ENCODE measurements around the gene SLFN12L. TPM values are rescaled to one million over a fixed set of nuclear protein-coding genes. Genes with fewer than 3 reads are reported as not detected.
"Not testable (repeated sequence)": the region's sequence is repeated elsewhere in the genome, so short reads cannot be mapped to it uniquely, and the experiment has no call there.

The SLFN12L gene
- total RNA-seq, 6 experiments from 2014 or later: 0.32 to 2.6 (median 0.69) TPM; not detected in 1

GRCh38 chr17:35515027-35515426 lies 22.5 kb downstream of the SLFN12L start:
- no peak overlapping the region for H3K4me3 ChIP-seq
- no peak overlapping the region for H3K27ac ChIP-seq
- 43% methylated on average over 21 of the region's 21 CpGs for whole genome bisulfite sequencing (ENCODE audit: insufficient coverage, low coverage, low lambda C conversion rate, missing lambda C conversion rate)
- TF ChIP-seq CTCF (IDR thresholded peaks at IDR 0.05): no peak
- TF ChIP-seq POLR2A (IDR thresholded peaks at IDR 0.05): no peak
- no peak for DNase-seq
- intact Hi-C loops (cut with DNase I): no loop called here
- no peaks in the 10 kb centered on the region for H3K4me1 ChIP-seq
- peaks cover 0 to 3% of the 10 kb centered on the region in 2 donors for H3K27me3 ChIP-seq
- H3K9me3 ChIP-seq: no peaks in the 10 kb centered on the region
- ATAC-seq: no peak
- H3K36me3 ChIP-seq: no peaks in the 10 kb centered on the region

GRCh38 chr17:35514564-35514963 lies 22.9 kb downstream of the SLFN12L start:
- no peaks in the 10 kb centered on the region for H3K4me1 ChIP-seq
- WGBS (ENCODE audit: insufficient coverage, low coverage, low lambda C conversion rate, missing lambda C conversion rate): 25% methylated on average over 2 of the region's 2 CpGs
- H3K27me3 ChIP-seq: peaks cover 0 to 3% of the 10 kb centered on the region in 2 donors
- no peaks in the 10 kb centered on the region for H3K36me3 ChIP-seq
- DNase-seq: no peak
- ATAC-seq: no peak
- no peaks in the 10 kb centered on the region for H3K9me3 ChIP-seq
- TF ChIP-seq POLR2A (IDR thresholded peaks at IDR 0.05): no peak
- no peak overlapping the region for H3K4me3 ChIP-seq
- H3K27ac ChIP-seq: no peak overlapping the region
- intact Hi-C loops (cut with DNase I): no loop called here

- 87% methylated on average over 2 of the region's 2 CpGs for WGBS (ENCODE audit: insufficient coverage, low coverage, low lambda C conversion rate, missing lambda C conversion rate)
- Histone ChIP-seq H3K27ac (no peak overlapping the region), H3K27me3 (peaks cover 0 to 3% of the 10 kb centered on the region in 2 donors), H3K36me3 (no peaks in the 10 kb centered on the region), H3K4me3 (no peak overlapping the region), H3K9me3 (no peaks in the 10 kb centered on the region), H3K4me1 (no peaks in the 10 kb centered on the region)
- no peak for ATAC-seq
- no peak for DNase-seq
- intact Hi-C loops (cut with DNase I): no loop called here
- TF ChIP-seq CTCF (IDR thresholded peaks at IDR 0.05): no peak
- TF ChIP-seq POLR2A (IDR thresholded peaks at IDR 0.05): no peak
These were observed 27.4 kb downstream of the SLFN12L start for GRCh38 chr17:35510052-35510451.

DNA sequence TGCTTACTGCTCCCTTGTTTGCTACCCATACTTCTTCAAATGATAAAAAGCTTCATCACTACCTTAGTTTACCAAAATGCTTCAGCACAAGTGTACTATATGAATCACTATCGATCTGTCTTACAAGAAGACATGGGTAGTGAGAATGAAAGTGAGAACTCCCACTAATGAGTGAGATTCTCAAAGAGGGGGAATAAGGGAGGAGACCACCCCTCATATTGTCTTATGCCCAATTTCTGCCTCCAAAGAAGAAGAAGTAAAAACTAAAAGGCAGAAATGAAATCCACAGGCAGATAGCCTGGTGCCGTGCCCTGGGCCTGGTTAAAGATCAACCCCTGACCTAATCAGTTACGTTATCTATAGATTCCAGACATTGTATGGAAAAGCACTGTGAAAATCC lies 29.8 kb downstream of the SLFN12L start:
- H3K4me3 ChIP-seq; DNase-seq; ATAC-seq; H3K27me3 ChIP-seq; H3K9me3 ChIP-seq; intact Hi-C loops (cut with DNase I); H3K36me3 ChIP-seq; H3K4me1 ChIP-seq; H3K27ac ChIP-seq: not testable (repeated sequence)
- WGBS (ENCODE audit: insufficient coverage, low coverage, low lambda C conversion rate, missing lambda C conversion rate): 28% methylated on average over 3 of the region's 3 CpGs

DNA sequence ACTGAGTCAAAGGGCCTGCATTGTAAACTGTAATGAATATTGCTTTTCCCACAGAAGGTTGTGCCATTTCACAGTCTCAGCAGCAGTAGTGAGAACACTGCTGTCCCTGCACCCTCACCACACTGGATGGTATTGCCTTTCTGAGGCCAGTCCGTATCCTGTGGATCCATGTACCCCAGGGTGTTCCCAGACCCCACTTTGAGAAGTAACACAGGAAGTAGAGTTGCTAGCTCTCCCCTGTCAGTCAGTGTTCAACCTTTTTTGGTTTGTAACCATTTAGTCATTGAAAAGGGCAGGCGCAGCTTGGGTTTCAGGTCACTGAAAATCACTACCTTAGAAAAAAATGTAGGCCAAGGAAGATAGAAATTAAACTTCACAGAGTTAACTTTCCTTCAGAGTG lies 37.9 kb downstream of the SLFN12L start:
- ATAC-seq: no peak
- Histone ChIP-seq H3K27ac (no peak overlapping the region), H3K4me3 (no peak overlapping the region), H3K27me3 (peaks cover 7 to 26% of the 10 kb centered on the region in 2 donors), H3K36me3 (no peaks in the 10 kb centered on the region), H3K9me3 (no peaks in the 10 kb centered on the region), H3K4me1 (no peaks in the 10 kb centered on the region)
- DNase-seq: no peak
- 58% methylated on average over 2 of the region's 2 CpGs for WGBS (ENCODE audit: insufficient coverage, low coverage, low lambda C conversion rate, missing lambda C conversion rate)
- intact Hi-C loops (cut with DNase I): no loop called here
- TF ChIP-seq CTCF (IDR thresholded peaks at IDR 0.05) (no peak), POLR2A (IDR thresholded peaks at IDR 0.05) (no peak)
